HG02623 (cell line): Measurements from ENCODE around the gene MCTP2.

Experiments
- ATAC-seq: cut with Tn5 transposase; IDR thresholded peaks from one replicate; pipeline ENCODE4 v1.9.1; 2021; ENCODE audit warnings: moderate library complexity; ENCODE audit not compliant: unreplicated experiment

Gene MCTP2

DNA sequence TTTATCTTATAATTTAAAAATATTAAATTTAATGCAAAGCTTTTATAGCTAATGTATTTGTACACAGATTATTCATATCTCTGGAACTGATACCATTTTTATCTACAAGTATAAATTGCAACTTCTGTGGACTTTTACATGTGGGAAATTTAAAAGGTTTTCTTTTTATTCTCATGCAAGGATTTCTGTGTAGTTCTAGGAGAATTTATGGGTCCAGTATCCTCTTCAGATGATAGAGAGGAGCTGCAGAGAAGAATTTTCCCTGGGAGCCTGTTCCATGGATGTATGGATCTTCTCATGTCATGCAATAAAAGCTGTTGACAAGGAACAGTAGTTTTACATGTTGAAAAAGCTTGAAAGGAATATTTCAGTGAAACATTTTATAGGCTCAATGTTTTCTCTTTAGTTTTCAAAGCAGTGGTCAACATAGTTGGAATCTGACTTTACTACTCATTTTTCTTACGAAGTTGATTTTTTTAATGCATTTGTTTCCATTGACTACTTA is 119.7 kb downstream of the MCTP2 start:
- no peak for ATAC-seq

DNA sequence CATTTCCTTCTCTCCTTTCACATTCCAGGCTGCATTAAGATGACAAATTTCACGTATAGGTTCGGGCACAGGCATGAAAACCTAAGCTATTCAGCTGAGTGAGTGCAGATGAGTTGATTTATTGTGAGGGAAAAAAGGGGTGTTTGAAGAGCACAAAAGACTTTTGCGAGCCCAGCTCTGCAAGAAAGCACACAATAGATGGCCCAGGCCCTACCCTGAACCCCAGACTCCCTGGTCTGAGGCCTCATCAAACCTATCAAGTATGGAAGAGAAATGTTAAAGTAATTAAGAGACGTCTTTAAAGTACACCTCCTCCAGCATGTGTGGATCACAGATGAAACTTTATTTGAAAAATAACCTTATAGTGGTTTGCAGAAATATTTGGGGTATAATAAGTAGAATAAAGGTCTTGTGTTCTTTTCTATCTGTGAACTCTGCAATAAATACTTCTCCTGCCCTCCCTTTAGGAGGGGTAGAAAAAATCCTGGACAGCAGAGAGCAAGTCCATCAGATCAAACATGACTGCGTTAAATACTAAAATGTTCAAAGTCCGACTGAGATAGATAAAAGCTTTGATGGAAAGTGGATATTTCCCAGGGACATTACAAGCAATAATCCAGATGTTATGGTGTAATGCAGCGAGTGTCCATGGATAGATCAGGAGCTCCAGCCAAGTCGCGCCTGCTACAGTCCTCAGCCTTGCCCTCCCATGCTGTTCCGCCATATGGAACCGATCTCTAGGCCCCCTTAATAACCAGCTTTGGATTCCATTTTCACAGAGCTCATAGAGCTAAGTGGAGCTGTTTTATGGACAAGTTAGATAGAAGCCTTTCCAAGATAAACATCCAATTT is 121.5 kb downstream of the MCTP2 start:
- no peak for ATAC-seq

DNA sequence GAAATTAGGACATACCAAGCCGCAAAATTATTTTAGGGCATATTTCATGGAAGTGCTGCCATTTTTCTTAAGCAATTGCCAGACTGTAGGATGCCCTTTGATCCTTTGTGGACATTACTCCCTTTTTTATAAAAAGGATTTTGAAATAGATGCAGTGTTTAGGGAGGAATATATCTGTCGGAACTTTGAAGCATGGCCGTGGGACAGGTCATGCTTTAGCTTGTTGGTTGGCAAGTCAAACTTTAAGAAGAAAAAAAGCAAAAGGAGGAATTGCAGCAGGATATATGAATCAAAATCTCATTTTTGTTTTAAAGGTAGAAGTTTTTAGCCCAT is 122.1 kb downstream of the MCTP2 start:
- ATAC-seq = no peak

GRCh38 chr15:94354655-94355054 is 123.3 kb downstream of the MCTP2 start:
- ATAC-seq = no peak

GRCh38 chr15:94359716-94360115 is 128.4 kb downstream of the MCTP2 start:
- no peak for ATAC-seq

- ATAC-seq = no peak
Observed at GRCh38 chr15:94360251-94360685, 128.9 kb downstream of the MCTP2 start.

GRCh38 chr15:94362385-94363092 is 131.2 kb downstream of the MCTP2 start:
- no peak for ATAC-seq

GRCh38 chr15:94363382-94363781 is 132.0 kb downstream of the MCTP2 start:
- ATAC-seq = no peak

- ATAC-seq = no peak
Observed at GRCh38 chr15:94366781-94367180, 135.4 kb downstream of the MCTP2 start.

DNA sequence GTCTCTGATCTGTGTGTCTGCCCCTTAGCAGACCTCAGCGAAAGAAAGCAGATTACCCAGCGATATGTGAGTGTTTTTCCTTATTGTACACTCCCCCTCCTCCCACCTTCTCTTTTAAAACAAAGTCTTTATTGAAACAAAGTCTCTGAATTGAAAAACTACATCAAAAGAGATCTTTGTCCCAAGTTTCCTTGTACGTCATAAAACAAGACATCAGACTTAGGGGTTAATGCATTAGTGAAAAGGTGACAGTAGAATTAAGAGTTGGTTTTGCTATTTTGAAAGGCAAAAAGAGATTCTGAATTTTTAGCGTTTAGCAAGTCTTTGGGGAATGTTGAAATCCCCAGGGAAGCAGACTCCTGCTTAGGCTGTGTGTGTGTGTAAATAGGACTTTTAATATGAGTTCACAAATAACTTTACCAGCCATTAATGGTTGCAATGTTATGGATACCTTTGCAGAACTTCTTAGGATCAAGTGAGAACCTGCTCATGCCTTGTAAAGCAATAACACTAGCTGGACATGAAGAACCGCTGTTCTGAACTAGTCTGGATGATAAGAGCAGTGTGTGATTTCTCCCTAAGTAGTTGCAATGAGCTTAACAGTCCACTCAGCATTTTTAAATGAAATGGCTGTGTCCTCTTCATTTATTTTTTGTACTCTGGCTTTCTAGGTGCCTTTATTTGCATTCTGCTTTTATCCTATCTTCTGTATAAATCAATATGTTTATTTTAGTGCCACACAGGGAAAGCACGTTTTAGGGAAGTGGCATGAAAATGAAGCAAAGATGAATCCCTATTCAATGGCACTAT is 136.6 kb downstream of the MCTP2 start:
- no peak for ATAC-seq

DNA sequence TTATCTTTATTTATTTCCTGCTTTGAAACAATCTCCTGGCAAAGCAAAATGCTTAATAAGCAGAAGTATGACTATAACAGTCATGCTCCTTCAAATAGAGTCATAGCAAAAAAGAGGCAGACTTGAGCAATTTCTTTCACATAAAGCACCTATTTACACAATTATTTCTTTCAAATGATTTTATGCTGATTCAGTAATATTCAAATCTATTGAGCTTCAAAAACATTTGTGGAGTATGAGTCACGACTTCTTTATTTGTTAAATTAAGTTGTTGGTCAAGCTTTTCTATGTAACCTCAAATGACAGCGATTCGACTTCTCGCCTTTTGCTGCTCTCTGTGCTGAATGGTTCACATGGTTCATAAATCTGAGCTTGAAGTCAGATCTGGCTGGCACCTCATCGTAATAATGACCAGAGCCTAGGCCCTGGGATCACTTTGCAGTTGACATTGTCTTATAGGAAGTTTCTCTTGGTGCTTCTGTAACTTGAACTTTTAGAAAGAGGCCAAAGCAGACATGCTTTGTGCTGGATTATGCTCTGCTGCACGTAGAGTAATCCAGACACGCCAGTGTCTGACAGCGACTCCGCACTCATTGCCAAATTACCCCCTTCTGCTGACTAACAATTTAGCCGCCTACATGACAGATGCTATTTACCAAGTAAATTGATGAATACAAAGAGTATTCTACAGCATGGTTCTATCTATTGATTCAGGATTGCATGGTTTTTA is 139.0 kb downstream of the MCTP2 start:
- ATAC-seq = no peak

DNA sequence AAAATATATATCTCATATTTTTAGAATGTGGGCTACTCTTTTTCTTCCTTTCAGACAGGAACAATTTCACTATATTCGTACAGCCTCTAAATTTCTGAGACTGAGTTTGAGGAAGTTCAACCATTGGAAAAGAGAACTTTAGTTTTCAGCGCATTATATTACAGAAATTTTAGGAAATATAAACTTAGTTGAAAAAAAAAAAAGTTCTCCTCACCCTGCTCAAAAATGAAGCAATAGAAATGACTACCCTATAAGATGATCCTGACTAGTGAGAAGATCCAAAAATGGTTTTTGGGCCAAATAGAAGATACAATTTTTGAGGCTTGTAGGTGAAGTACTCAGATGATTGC is 139.6 kb downstream of the MCTP2 start:
- ATAC-seq = no peak

GRCh38 chr15:94372821-94373220 is 141.5 kb downstream of the MCTP2 start:
- no peak for ATAC-seq

GRCh38 chr15:94375997-94376396 is 144.6 kb downstream of the MCTP2 start:
- ATAC-seq = no peak

GRCh38 chr15:94379986-94380385 is 148.6 kb downstream of the MCTP2 start:
- ATAC-seq = no peak

DNA sequence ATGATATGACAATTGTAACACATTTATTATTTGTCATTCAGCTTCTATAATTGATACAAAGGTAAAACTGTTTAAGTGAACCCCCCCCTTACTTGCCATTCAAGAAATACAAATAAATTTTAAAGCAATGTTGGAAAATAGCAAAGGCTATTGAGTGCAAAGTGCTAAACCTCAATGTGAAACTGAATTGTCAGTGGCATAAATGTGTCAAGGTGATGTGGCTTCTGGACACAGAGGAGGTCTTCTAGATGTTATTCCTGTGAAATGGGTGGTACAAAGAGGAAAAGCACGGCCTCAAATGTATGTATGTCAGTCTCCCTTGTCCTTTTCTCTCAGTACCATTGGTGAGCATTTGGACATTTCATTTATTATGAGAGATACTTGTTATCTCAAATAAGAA is 149.4 kb downstream of the MCTP2 start:
- ATAC-seq = no peak

GRCh38 chr15:94381384-94381783 is 150.0 kb downstream of the MCTP2 start:
- no peak for ATAC-seq

GRCh38 chr15:94383041-94383440 is 151.7 kb downstream of the MCTP2 start:
- ATAC-seq = no peak

GRCh38 chr15:94383706-94384105 is 152.3 kb downstream of the MCTP2 start:
- ATAC-seq = no peak

DNA sequence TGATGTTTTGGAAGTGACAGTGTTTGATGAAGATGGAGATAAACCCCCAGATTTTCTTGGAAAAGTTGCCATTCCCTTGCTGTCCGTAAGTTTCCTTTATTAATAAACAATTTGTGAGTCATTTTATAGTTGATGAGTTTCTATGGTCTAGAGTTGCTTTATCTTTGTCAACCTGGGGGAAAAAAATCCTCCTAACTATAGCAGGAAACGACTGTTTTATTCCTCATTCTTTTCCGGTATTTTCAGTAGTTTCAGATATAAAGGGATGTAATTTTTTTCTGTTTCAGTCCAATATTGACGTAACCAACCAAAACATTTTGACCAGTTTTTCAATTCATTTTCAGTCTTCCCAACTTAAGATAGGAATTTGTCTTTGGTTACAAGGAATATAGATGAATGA is 154.1 kb downstream of the MCTP2 start:
- no peak for ATAC-seq

GRCh38 chr15:94386351-94386750 is 155.0 kb downstream of the MCTP2 start:
- ATAC-seq = no peak
